SK-N-SH (cell line): ENCODE results near the gene TAOK2.

Experiments used
- CTCF ChIP-seq: fragments of 200-600 bp; sonication (generic); IDR thresholded peaks from 2 replicates; pipeline ENCODE4 v1.6.1; 2017; ENCODE audit warnings: antibody characterized with exemption, mild to moderate bottlenecking, moderate library complexity
- EZH2phosphoT487 ChIP-seq: fragments of 200-600 bp; sonication (generic); IDR thresholded peaks from 2 replicates; pipeline ENCODE4 v1.6.1; 2017; ENCODE audit warnings: low read depth, mixed run types, mild to moderate bottlenecking, antibody characterized with exemption, moderate library complexity, borderline replicate concordance
- FOSL2 ChIP-seq: IDR thresholded peaks from 2 replicates; pipeline ENCODE4 v1.4.0; 2012; ENCODE audit warnings: low read depth, mild to moderate bottlenecking, moderate library complexity, borderline replicate concordance
- GATA2 ChIP-seq: sonication (generic); formaldehyde crosslinking; IDR thresholded peaks from 2 replicates; pipeline ENCODE4 v1.5.0; 2020; ENCODE audit warnings: mild to moderate bottlenecking, missing genetic modification reagents
- IRF3 ChIP-seq: fragments of 150-350 bp; IDR thresholded peaks from 2 replicates; pipeline ENCODE4 v1.6.1; 2016; ENCODE audit warnings: mild to moderate bottlenecking, low read depth, low read length
- POLR2AphosphoS5 ChIP-seq: IDR thresholded peaks from 2 replicates; pipeline ENCODE4 v1.6.1; 2012; ENCODE audit warnings: low read depth, low read length
- RAD21 ChIP-seq: IDR thresholded peaks from 2 replicates; pipeline ENCODE4 v1.6.1; 2012; ENCODE audit warnings: mild to moderate bottlenecking, low read length
- REST ChIP-seq: IDR thresholded peaks from 2 replicates; pipeline ENCODE4 v1.6.1; 2012; ENCODE audit warnings: mild to moderate bottlenecking, low read depth, low read length, moderate library complexity
- RFX5 ChIP-seq: IDR thresholded peaks from 2 replicates; pipeline ENCODE4 v1.6.1; 2012; ENCODE audit warnings: mild to moderate bottlenecking, improper control_type of control experiment, low read length
- SIN3A ChIP-seq: IDR thresholded peaks from 2 replicates; pipeline ENCODE4 v1.6.1; 2012; ENCODE audit warnings: low read depth, mild to moderate bottlenecking, low read length, moderate library complexity, borderline replicate concordance
- SMC3 ChIP-seq: IDR thresholded peaks from 2 replicates; pipeline ENCODE4 v1.6.1; 2012; ENCODE audit warnings: low read depth, low read length, improper control_type of control experiment
- TAF1 ChIP-seq: IDR thresholded peaks from 2 replicates; pipeline ENCODE4 v1.6.1; 2012; ENCODE audit warnings: low read depth, mild to moderate bottlenecking, low read length, moderate library complexity, borderline replicate concordance
- TEAD4 ChIP-seq: IDR thresholded peaks from 2 replicates; pipeline ENCODE4 v1.4.0; 2012; ENCODE audit warnings: mild to moderate bottlenecking, borderline replicate concordance; ENCODE audit not compliant: insufficient read depth
- USF2 ChIP-seq: fragments of 150-350 bp; IDR thresholded peaks from 2 replicates; pipeline ENCODE4 v1.6.1; 2017; ENCODE audit warnings: antibody characterized with exemption, low read length, low read depth, borderline replicate concordance

- TF ChIP-seq POLR2AphosphoS5 (no peak), CTCF (no peak), TEAD4 (no peak), REST (no peak), RFX5 (no peak), USF2 (no peak), FOSL2 (no peak), SIN3A (no peak), SMC3 (no peak), EZH2phosphoT487 (no peak), IRF3 (no peak), TAF1 (no peak), GATA2 (CRISPR knock-in tag) (no peak), RAD21 (no peak)
Observed at GRCh38 chr16:30023586-30023985, 49.9 kb downstream of the TAOK2 start.
